WERI-Rb-1 (cell line): Measurements from ENCODE around the gene MDGA2.
"Not testable (repeated sequence)": the region's sequence is repeated elsewhere in the genome, so short reads cannot be mapped to it uniquely, and the experiment has no call there.

Source experiments
- DNase-seq: peaks from one replicate; pipeline ENCODE4 v3.0.0-alpha.2; 2020
- H3K27ac ChIP-seq: fragments of 250-450 bp; sonication (Bioruptor Pico); 2 replicates; pipeline ENCODE4 v1.5.1; 2020; ENCODE audit warnings: mild to moderate bottlenecking, moderate library complexity
- H3K27me3 ChIP-seq: fragments of 250-450 bp; sonication (Bioruptor Pico); 2 replicates; pipeline ENCODE4 v1.5.1; 2021; ENCODE audit warnings: mild to moderate bottlenecking, low read depth, moderate library complexity; ENCODE audit not compliant: insufficient read depth, severe bottlenecking
- H3K36me3 ChIP-seq: fragments of 250-450 bp; sonication (Bioruptor Pico); 2 replicates; pipeline ENCODE4 v1.5.1; 2020; ENCODE audit warnings: mild to moderate bottlenecking, moderate library complexity
- H3K4me3 ChIP-seq: 2 replicates; pipeline ENCODE4 v1.5.1; 2011; ENCODE audit warnings: low read depth, mild to moderate bottlenecking, control low read depth, low read length
- H3K9me3 ChIP-seq: fragments of 250-450 bp; sonication (Bioruptor Pico); 2 replicates; pipeline ENCODE4 v1.5.1; 2021; ENCODE audit warnings: mild to moderate bottlenecking, moderate library complexity; ENCODE audit not compliant: severe bottlenecking
- TF ChIP-seq, protein P1 (sequence below): IDR thresholded peaks from 2 replicates; pipeline ENCODE4 v1.5.1; 2011; ENCODE audit warnings: low read depth, mild to moderate bottlenecking, control low read depth, inconsistent platforms, low read length

Gene MDGA2

DNA sequence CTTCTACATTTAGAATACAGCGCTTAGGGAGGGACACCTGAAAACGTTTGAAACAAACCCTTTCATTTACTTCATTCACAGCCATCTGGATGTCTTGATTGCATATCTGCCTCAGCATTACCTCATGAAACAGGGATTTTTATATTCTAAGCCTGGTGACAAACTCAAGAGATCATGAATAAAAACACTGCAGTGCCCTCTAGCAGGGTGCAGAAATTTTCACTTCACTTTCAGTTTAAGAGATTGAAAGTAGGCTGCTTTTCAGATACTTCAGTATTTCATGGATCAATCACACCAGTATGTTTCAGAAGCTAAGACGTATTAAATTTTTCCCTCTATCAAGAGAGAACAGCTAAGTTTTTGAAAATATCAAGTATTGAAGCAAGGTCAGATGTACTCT is 467.8 kb downstream of the MDGA2 start:
- Histone ChIP-seq H3K4me3 (no peak overlapping the region), H3K9me3 (no peaks in the 10 kb centered on the region), H3K36me3 (no peaks in the 10 kb centered on the region), H3K27ac (peak overlapping the region; percentile 51), H3K27me3 (no peaks in the 10 kb centered on the region)
- TF ChIP-seq, protein P1, sequence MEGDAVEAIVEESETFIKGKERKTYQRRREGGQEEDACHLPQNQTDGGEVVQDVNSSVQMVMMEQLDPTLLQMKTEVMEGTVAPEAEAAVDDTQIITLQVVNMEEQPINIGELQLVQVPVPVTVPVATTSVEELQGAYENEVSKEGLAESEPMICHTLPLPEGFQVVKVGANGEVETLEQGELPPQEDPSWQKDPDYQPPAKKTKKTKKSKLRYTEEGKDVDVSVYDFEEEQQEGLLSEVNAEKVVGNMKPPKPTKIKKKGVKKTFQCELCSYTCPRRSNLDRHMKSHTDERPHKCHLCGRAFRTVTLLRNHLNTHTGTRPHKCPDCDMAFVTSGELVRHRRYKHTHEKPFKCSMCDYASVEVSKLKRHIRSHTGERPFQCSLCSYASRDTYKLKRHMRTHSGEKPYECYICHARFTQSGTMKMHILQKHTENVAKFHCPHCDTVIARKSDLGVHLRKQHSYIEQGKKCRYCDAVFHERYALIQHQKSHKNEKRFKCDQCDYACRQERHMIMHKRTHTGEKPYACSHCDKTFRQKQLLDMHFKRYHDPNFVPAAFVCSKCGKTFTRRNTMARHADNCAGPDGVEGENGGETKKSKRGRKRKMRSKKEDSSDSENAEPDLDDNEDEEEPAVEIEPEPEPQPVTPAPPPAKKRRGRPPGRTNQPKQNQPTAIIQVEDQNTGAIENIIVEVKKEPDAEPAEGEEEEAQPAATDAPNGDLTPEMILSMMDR, result peak; percentile 14; the same call in 1 of the 2 replicates
- DNase-seq, result no peak

DNA sequence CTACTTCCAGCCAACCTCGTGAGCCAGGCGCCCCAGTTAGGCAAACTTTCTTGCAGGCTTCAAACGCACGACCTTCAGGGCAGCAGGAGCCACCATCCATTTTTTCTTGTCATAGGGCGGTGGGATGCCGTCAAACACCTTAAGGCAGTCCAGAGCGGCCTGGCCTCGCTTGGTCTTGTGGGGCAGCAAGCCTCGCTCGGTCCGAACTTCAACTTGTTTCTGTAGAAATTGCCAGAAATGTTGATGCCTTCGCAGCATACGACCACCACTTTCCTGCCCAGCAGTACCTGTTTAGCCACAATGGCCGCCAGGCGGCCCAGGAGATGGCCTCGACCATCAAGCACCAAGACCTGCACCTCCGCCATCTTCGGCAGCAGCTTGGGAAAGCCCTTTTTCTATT is 474.7 kb downstream of the MDGA2 start:
- peaks cover 5% of the 10 kb centered on the region for H3K9me3 ChIP-seq

DNA sequence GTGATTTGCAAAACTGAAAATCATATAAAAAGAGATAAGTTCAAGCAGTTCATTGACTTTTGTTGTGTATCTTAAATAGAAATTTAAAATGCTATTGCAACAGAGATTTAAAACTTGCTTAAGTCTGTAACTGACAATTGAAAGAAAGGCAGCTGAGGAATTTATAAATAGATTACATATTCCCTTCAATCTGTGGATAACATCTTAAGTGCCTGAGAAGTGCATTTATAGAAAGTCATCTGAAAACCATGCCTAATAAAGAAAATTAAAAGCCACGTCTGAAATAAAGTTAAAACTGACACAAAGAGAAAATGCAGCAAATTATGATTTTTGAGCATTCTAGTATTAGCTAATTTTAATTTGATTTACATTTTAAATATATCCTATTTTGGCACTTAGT is 479.8 kb downstream of the MDGA2 start:
- DNase-seq, result no peak
- Histone ChIP-seq H3K4me3 (no peak overlapping the region), H3K27me3 (no peaks in the 10 kb centered on the region), H3K27ac (no peak overlapping the region), H3K9me3 (peaks cover 5% of the 10 kb centered on the region), H3K36me3 (no peaks in the 10 kb centered on the region)
- TF ChIP-seq, protein P1, result no peak

More for the DNA sequence above, 474.7 kb downstream of the MDGA2 start:
- no peaks in the 10 kb centered on the region for H3K27me3 ChIP-seq
- TF ChIP-seq, protein P1, result no peak
- no peaks in the 10 kb centered on the region for H3K36me3 ChIP-seq
- H3K4me3 ChIP-seq, result no peak overlapping the region
- DNase-seq, result no peak
- no peak overlapping the region for H3K27ac ChIP-seq

DNA sequence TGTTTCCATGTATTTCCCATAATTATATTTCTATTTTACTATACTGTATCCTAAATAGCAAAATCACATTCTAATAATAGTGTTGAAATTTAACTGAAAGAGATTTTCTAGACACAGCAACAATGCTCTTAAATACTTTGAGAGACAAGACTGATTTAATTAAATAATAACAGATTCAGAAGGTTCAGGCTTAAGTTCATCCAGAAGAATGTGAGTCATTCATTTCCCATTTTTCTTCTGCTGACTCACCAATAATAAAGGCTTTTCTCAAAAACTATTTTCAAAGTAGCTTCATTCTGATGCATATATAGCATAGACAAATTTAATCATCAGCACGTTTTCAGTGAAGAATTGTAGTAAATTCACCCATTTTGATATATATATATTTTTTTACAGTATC is 481.4 kb downstream of the MDGA2 start:
- H3K27ac ChIP-seq, result peak overlapping the region; percentile 0; the same call in 1 of the 2 replicates
- no peaks in the 10 kb centered on the region for H3K36me3 ChIP-seq
- no peak overlapping the region for H3K4me3 ChIP-seq
- H3K27me3 ChIP-seq, result no peaks in the 10 kb centered on the region
- TF ChIP-seq, protein P1, result no peak
- no peak for DNase-seq
- peaks cover 5% of the 10 kb centered on the region for H3K9me3 ChIP-seq

DNA sequence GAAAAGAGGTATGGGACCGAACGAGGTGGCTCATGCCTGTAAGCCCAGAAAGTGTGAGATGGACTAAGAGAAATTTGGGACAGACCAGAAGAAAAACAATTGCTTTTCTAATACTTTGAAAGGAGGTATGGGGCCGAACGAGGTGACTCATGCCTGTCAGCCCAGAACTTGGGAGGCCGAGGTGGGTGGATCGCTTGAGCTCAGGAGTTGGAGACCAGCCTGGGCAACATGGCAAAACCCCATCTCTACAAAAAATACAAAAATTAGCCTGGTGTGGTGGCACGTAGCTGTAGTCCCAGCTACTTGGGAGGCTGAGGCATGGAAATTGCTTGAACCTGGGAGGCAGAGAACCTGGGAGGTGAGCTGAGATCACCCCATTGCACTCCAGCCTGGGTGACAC is 483.2 kb downstream of the MDGA2 start:
- not testable (repeated sequence) for H3K27ac ChIP-seq, DNase-seq, H3K4me3 ChIP-seq, H3K36me3 ChIP-seq, H3K27me3 ChIP-seq, H3K9me3 ChIP-seq

DNA sequence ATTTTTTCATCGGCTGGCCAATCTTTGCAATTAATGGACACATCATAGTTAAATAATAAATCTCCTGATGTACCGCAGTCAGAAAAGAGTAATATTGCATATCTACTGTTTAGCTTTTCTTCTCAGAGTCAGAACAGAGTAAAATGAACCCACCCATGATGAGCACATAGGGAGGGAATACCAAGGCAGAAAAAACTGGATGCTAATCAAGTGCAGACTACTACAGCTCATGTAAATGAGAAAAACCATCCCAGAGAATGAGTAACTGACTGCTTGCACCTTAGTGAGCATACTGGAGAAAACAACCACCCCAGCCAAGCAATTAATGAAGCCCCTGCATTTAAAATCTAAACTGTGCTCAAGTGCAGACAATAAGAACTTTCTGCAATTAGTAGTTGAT is 483.7 kb downstream of the MDGA2 start:
- no peaks in the 10 kb centered on the region for H3K36me3 ChIP-seq
- H3K9me3 ChIP-seq, result peaks cover 2% of the 10 kb centered on the region
- no peak overlapping the region for H3K27ac ChIP-seq
- H3K4me3 ChIP-seq, result no peak overlapping the region
- H3K27me3 ChIP-seq, result no peaks in the 10 kb centered on the region
- TF ChIP-seq, protein P1, result no peak
- DNase-seq, result no peak
